ENCODE data around the gene CST7. TPM values are rescaled to one million over a fixed set of nuclear protein-coding genes. Genes with fewer than 3 reads are reported as not detected.

Gene CST7
- not detected in 2 replicates for total RNA-seq (2014; rRNA removed; shearing (Covaris generic); ENCODE audit: low replicate concordance)

- in situ Hi-C loops (cut with HindIII; ENCODE audit: low pct_unique_long_range_greater_than_20kb, low sequenced_read_pairs): no loop called here
- DNase-seq (ENCODE audit: low read depth): no peak
These were observed at the start of gene CST7 for GRCh38 chr20:24948939-24949679. Gene CST7, plus strand, starts transcription at chr20:24949269. Its CDS starts 237 bp downstream, at chr20:24949506.

- DNase-seq (ENCODE audit: low read depth): no peak
- in situ Hi-C loops (cut with HindIII; ENCODE audit: low pct_unique_long_range_greater_than_20kb, low sequenced_read_pairs): no loop called here
These were observed 42.3 kb upstream of the CST7 start for GRCh38 chr20:24906806-24907205.

GRCh38 chr20:24908642-24909041 lies 40.4 kb upstream of the CST7 start:
- in situ Hi-C loops (cut with HindIII; ENCODE audit: low pct_unique_long_range_greater_than_20kb, low sequenced_read_pairs): no loop called here
- no peak for DNase-seq (ENCODE audit: low read depth)

- DNase-seq (ENCODE audit: low read depth): no peak
- in situ Hi-C loops (cut with HindIII; ENCODE audit: low pct_unique_long_range_greater_than_20kb, low sequenced_read_pairs): no loop called here
These were observed 39.8 kb upstream of the CST7 start for GRCh38 chr20:24909086-24909780.

GRCh38 chr20:24909861-24910260 lies 39.2 kb upstream of the CST7 start:
- in situ Hi-C loops (cut with HindIII; ENCODE audit: low pct_unique_long_range_greater_than_20kb, low sequenced_read_pairs): no loop called here
- no peak for DNase-seq (ENCODE audit: low read depth)

- no peak for DNase-seq (ENCODE audit: low read depth)
- in situ Hi-C loops (cut with HindIII; ENCODE audit: low pct_unique_long_range_greater_than_20kb, low sequenced_read_pairs): no loop called here
These were observed 38.6 kb upstream of the CST7 start for GRCh38 chr20:24910461-24910860.

- no peak for DNase-seq (ENCODE audit: low read depth)
- in situ Hi-C loops (cut with HindIII; ENCODE audit: low pct_unique_long_range_greater_than_20kb, low sequenced_read_pairs): no loop called here
These were observed 37.6 kb upstream of the CST7 start for GRCh38 chr20:24911461-24911860.

GRCh38 chr20:24912397-24913075 lies 36.5 kb upstream of the CST7 start:
- DNase-seq (ENCODE audit: low read depth): no peak
- in situ Hi-C loops (cut with HindIII; ENCODE audit: low pct_unique_long_range_greater_than_20kb, low sequenced_read_pairs): no loop called here

GRCh38 chr20:24913076-24913628 lies 35.9 kb upstream of the CST7 start:
- DNase-seq (ENCODE audit: low read depth): no peak
- in situ Hi-C loops (cut with HindIII; ENCODE audit: low pct_unique_long_range_greater_than_20kb, low sequenced_read_pairs): no loop called here

GRCh38 chr20:24914388-24915241 lies 34.5 kb upstream of the CST7 start:
- no peak for DNase-seq (ENCODE audit: low read depth)
- in situ Hi-C loops (cut with HindIII; ENCODE audit: low pct_unique_long_range_greater_than_20kb, low sequenced_read_pairs): no loop called here

GRCh38 chr20:24915440-24915839 lies 33.6 kb upstream of the CST7 start:
- in situ Hi-C loops (cut with HindIII; ENCODE audit: low pct_unique_long_range_greater_than_20kb, low sequenced_read_pairs): no loop called here
- DNase-seq (ENCODE audit: low read depth): no peak

GRCh38 chr20:24915892-24916291 lies 33.2 kb upstream of the CST7 start:
- no peak for DNase-seq (ENCODE audit: low read depth)
- in situ Hi-C loops (cut with HindIII; ENCODE audit: low pct_unique_long_range_greater_than_20kb, low sequenced_read_pairs): no loop called here

- in situ Hi-C loops (cut with HindIII; ENCODE audit: low pct_unique_long_range_greater_than_20kb, low sequenced_read_pairs): no loop called here
- DNase-seq (ENCODE audit: low read depth): no peak
These were observed 32.7 kb upstream of the CST7 start for GRCh38 chr20:24916412-24916811.

GRCh38 chr20:24917056-24917455 lies 32.0 kb upstream of the CST7 start:
- in situ Hi-C loops (cut with HindIII; ENCODE audit: low pct_unique_long_range_greater_than_20kb, low sequenced_read_pairs): no loop called here
- no peak for DNase-seq (ENCODE audit: low read depth)

- peak; percentile 30 for DNase-seq (ENCODE audit: low read depth)
- in situ Hi-C loops (cut with HindIII; ENCODE audit: low pct_unique_long_range_greater_than_20kb, low sequenced_read_pairs): no loop called here
These were observed 31.1 kb upstream of the CST7 start for GRCh38 chr20:24917797-24918578.

GRCh38 chr20:24918579-24919566 lies 30.2 kb upstream of the CST7 start:
- in situ Hi-C loops (cut with HindIII; ENCODE audit: low pct_unique_long_range_greater_than_20kb, low sequenced_read_pairs): no loop called here
- no peak for DNase-seq (ENCODE audit: low read depth)

Measured in Caki2 (cell line).